CD14-positive monocyte (primary cell): ENCODE measurements around the gene SLC17A1. TPM values are rescaled to one million over a fixed set of nuclear protein-coding genes. Genes with fewer than 3 reads are reported as not detected.

ENCODE experiments used
- DNase-seq, 3 donors: peaks; one replicate each; pipeline ENCODE4 v3.0.0-alpha.2; 2011 to 2022
- H2AFZ ChIP-seq: 2 replicates; pipeline ENCODE4 v1.6.0; 2012; ENCODE audit warnings: mild to moderate bottlenecking, low read depth, low read length, inconsistent platforms; ENCODE audit not compliant: insufficient read depth, poor library complexity, severe bottlenecking
- H3K27ac ChIP-seq, 2 donors: 1 replicate in 1 of 2; 2 replicates in 1 of 2; pipeline ENCODE4 v1.5.1; 2012 to 2013; ENCODE audit warnings: low read length in 2 of 2, control low read depth in 1 of 2, inconsistent platforms in 1 of 2, low read depth in 1 of 2, mild to moderate bottlenecking in 1 of 2
- H3K27me3 ChIP-seq, 2 donors: one replicate each; pipeline versions ENCODE4 v1.6.0 to v1.6.1; 2011 to 2013; ENCODE audit warnings: low read length in 2 of 2; ENCODE audit not compliant: control insufficient read depth in 2 of 2, insufficient read depth in 2 of 2
- H3K36me3 ChIP-seq, 2 donors: replicated peaks in 1 of 2; 1 replicate in 1 of 2; 2 replicates in 1 of 2; pipeline versions ENCODE4 v1.5.1 to v1.6.1; 2012 to 2013; ENCODE audit warnings: low read length in 2 of 2, control low read depth in 1 of 2, inconsistent platforms in 1 of 2, mild to moderate bottlenecking in 1 of 2; ENCODE audit not compliant: insufficient read depth in 2 of 2, control insufficient read depth in 1 of 2
- H3K4me1 ChIP-seq, 2 donors: 1 replicate in 1 of 2; 2 replicates in 1 of 2; pipeline versions ENCODE4 v1.5.1 to v1.6.1; 2012 to 2013; ENCODE audit warnings: low read length in 2 of 2, control low read depth in 1 of 2, inconsistent platforms in 1 of 2, mild to moderate bottlenecking in 1 of 2, moderate library complexity in 1 of 2; ENCODE audit not compliant: insufficient read depth in 2 of 2, control insufficient read depth in 1 of 2
- H3K4me2 ChIP-seq: replicated peaks from 2 replicates; pipeline ENCODE3; 2012; ENCODE audit warnings: low read length, moderate library complexity, mild to moderate bottlenecking; ENCODE audit not compliant: poor library complexity, severe bottlenecking; ENCODE audit errors: extremely low read depth
- H3K4me3 ChIP-seq, 3 experiments: fragments of 200-600 bp in 1 of 3; sonication (generic) in 1 of 3; replicated peaks in 1 of 3; 1 replicate in 2 of 3; 2 replicates in 1 of 3; pipeline ENCODE4 v1.5.1; 2011 to 2013; ENCODE audit warnings: low read length in 3 of 3, mild to moderate bottlenecking in 3 of 3, control low read depth in 2 of 3, low read depth in 2 of 3, inconsistent platforms in 1 of 3, moderate library complexity in 1 of 3
- H3K79me2 ChIP-seq: 2 replicates; pipeline ENCODE4 v1.6.0; 2012; ENCODE audit warnings: mild to moderate bottlenecking, control low read depth, inconsistent platforms, low read length, moderate library complexity; ENCODE audit not compliant: insufficient read depth
- H3K9ac ChIP-seq: 2 replicates; pipeline ENCODE4 v1.6.0; 2017; ENCODE audit warnings: low read length, mild to moderate bottlenecking; ENCODE audit not compliant: insufficient read depth, poor library complexity, severe bottlenecking
- H3K9me3 ChIP-seq, 2 donors: replicated peaks in 1 of 2; 1 replicate in 1 of 2; 2 replicates in 1 of 2; pipeline versions ENCODE4 v1.5.1 to v1.6.1; 2012 to 2013; ENCODE audit warnings: low read length in 2 of 2, control low read depth in 1 of 2; ENCODE audit not compliant: control insufficient read depth in 1 of 2, insufficient read depth in 1 of 2
- H4K20me1 ChIP-seq: 2 replicates; pipeline ENCODE4 v1.6.0; 2012; ENCODE audit warnings: mild to moderate bottlenecking, low read length, control low read depth, moderate library complexity; ENCODE audit not compliant: insufficient read depth
- H3K27ac Mint-ChIP-seq, 7 donors: one replicate each; pipeline ENCODE4 v1.8.0; 2020; ENCODE audit warnings: mild to moderate bottlenecking in 7 of 7, mixed read lengths in 7 of 7, moderate library complexity in 6 of 7, inconsistent platforms in 2 of 7
- H3K27me3 Mint-ChIP-seq, 3 donors: one replicate each; pipeline ENCODE4 v1.8.0; 2021 to 2022; ENCODE audit warnings: low read depth in 3 of 3, mild to moderate bottlenecking in 3 of 3, mixed read lengths in 3 of 3, moderate library complexity in 3 of 3, inconsistent platforms in 1 of 3
- H3K36me3 Mint-ChIP-seq, 2 donors: one replicate each; pipeline ENCODE4 v1.8.0; 2020; ENCODE audit warnings: mixed read lengths in 2 of 2, inconsistent platforms in 1 of 2, mild to moderate bottlenecking in 1 of 2
- H3K4me1 Mint-ChIP-seq: one replicate; pipeline ENCODE4 v1.8.0; 2020; ENCODE audit warnings: mild to moderate bottlenecking, mixed read lengths
- H3K4me3 Mint-ChIP-seq, 2 donors: one replicate each; pipeline ENCODE4 v1.8.0; 2020; ENCODE audit warnings: mild to moderate bottlenecking in 2 of 2, mixed read lengths in 2 of 2, moderate library complexity in 1 of 2
- H3K9me3 Mint-ChIP-seq, 7 donors: one replicate each; pipeline ENCODE4 v1.8.0; 2020 to 2022; ENCODE audit warnings: mixed read lengths in 7 of 7, mild to moderate bottlenecking in 6 of 7, moderate library complexity in 6 of 7, inconsistent platforms in 2 of 7
- WGBS: methylation state at CpG from one replicate; pipeline ENCODE4 v1.1.5; 2013; ENCODE audit warnings: missing lambda C conversion rate; ENCODE audit not compliant: insufficient coverage; 5-methylcytosine and 5-hydroxymethylcytosine counted together
- intact Hi-C, 2 donors: fragments of 100-400 bp; cut with micrococcal nuclease; formaldehyde crosslinking; loops; one replicate each; pipeline versions ENCODE4 v1.15.0 to v1.15.1; 2023
- polyA plus RNA-seq, 3 donors: library from polyadenylated mRNA; depleted of rRNA in 1 of 3; unstranded in 2 of 3; stranded (reverse) in 1 of 3; fragments of 300-500 nt in 2 of 3; fragments of >200 nt in 1 of 3; fragmentation: Illumina TruSeq in 2 of 3; gene quantifications; 1 replicate in 2 of 3; 2 replicates in 1 of 3; pipeline ENCODE4 v1.2.3, GENCODE V29; 2012 to 2021
- TF ChIP-seq, protein P1 (sequence below): fragments of 200-600 bp; IDR thresholded peaks from one replicate; pipeline ENCODE4 v1.8.0; 2022; ENCODE audit warnings: antibody characterized with exemption, mild to moderate bottlenecking

SLC17A1 gene
- polyA plus RNA-seq, 3 donors = not detected

DNA sequence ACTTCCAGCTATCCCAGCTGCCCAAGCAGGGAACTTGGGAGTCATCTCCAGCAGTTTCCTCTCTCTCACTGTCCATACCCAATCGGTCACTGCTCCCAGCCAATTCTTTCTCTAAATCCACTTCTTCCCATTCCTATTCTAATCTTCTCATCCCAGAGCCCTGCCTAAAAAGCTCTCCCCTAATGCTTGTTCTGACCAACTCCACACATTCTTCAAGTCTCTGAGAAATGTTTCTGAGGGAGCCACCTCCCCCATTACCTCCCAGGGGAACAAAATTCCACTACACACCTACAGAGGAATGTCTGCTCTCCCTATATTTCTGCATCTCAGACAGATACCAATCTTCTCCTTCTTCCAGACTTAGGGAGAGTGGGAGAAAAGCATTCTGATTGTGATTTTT, 63.3 kb downstream of the SLC17A1 start:
- intact Hi-C loops = no loop called here
- no peak for DNase-seq
- peak overlapping the region in 1 of 7 donors; percentile 17 for H3K27ac Mint-ChIP-seq
- H3K4me2 ChIP-seq = no peak overlapping the region
- no peaks in the 10 kb centered on the region for H3K4me1 ChIP-seq
- no peaks in the 10 kb centered on the region for H3K9me3 ChIP-seq
- H3K4me3 Mint-ChIP-seq = no peak overlapping the region
- WGBS = 85% methylated on average over 1 of the region's 1 CpG
- H3K79me2 ChIP-seq = no peaks in the 10 kb centered on the region
- no peak overlapping the region for H3K27ac ChIP-seq
- TF ChIP-seq, protein P1, sequence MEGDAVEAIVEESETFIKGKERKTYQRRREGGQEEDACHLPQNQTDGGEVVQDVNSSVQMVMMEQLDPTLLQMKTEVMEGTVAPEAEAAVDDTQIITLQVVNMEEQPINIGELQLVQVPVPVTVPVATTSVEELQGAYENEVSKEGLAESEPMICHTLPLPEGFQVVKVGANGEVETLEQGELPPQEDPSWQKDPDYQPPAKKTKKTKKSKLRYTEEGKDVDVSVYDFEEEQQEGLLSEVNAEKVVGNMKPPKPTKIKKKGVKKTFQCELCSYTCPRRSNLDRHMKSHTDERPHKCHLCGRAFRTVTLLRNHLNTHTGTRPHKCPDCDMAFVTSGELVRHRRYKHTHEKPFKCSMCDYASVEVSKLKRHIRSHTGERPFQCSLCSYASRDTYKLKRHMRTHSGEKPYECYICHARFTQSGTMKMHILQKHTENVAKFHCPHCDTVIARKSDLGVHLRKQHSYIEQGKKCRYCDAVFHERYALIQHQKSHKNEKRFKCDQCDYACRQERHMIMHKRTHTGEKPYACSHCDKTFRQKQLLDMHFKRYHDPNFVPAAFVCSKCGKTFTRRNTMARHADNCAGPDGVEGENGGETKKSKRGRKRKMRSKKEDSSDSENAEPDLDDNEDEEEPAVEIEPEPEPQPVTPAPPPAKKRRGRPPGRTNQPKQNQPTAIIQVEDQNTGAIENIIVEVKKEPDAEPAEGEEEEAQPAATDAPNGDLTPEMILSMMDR = no peak
- no peak overlapping the region for H3K9ac ChIP-seq
- H3K36me3 ChIP-seq = no peaks in the 10 kb centered on the region
- H3K9me3 Mint-ChIP-seq = peaks cover 0 to 2% (median 0%) of the 10 kb centered on the region in 7 donors
- H4K20me1 ChIP-seq = no peaks in the 10 kb centered on the region
- no peaks in the 10 kb centered on the region for H3K4me1 Mint-ChIP-seq
- H3K27me3 Mint-ChIP-seq = peaks cover 0 to 3% (median 3%) of the 10 kb centered on the region in 3 donors
- no peaks in the 10 kb centered on the region for H3K36me3 Mint-ChIP-seq
- no peaks in the 10 kb centered on the region for H3K27me3 ChIP-seq
- H3K4me3 ChIP-seq = no peak overlapping the region
- no peak overlapping the region for H2AFZ ChIP-seq

- Histone ChIP-seq H3K36me3 (no peaks in the 10 kb centered on the region), H3K9me3 (no peaks in the 10 kb centered on the region), H3K27ac (no peak overlapping the region), H3K9ac (no peak overlapping the region), H3K79me2 (no peaks in the 10 kb centered on the region), H2AFZ (no peak overlapping the region), H3K4me3 (no peak overlapping the region), H3K4me2 (no peak overlapping the region), H3K4me1 (no peaks in the 10 kb centered on the region), H4K20me1 (no peaks in the 10 kb centered on the region), H3K27me3 (no peaks in the 10 kb centered on the region)
- Mint-ChIP-seq H3K36me3 (no peaks in the 10 kb centered on the region), H3K4me1 (no peaks in the 10 kb centered on the region), H3K9me3 (no peaks in the 10 kb centered on the region), H3K4me3 (no peak overlapping the region), H3K27me3 (peaks cover 0 to 2% (median 0%) of the 10 kb centered on the region in 3 donors), H3K27ac (no peak overlapping the region)
- intact Hi-C loops = no loop called here
- no CpG with 5 or more reads among the region's 2 CpGs for WGBS
- TF ChIP-seq, protein P1 = no peak
- DNase-seq = no peak
Measured at GRCh38 chr6:25764611-25765010, 67.2 kb downstream of the SLC17A1 start.
